Measurements from ENCODE around the gene COIL. TPM values are rescaled to one million over a fixed set of nuclear protein-coding genes. Genes with fewer than 3 reads are reported as not detected.

The COIL gene
- total RNA-seq, 2 donors from 2014 or later, result 5.0 to 9.9 TPM

DNA sequence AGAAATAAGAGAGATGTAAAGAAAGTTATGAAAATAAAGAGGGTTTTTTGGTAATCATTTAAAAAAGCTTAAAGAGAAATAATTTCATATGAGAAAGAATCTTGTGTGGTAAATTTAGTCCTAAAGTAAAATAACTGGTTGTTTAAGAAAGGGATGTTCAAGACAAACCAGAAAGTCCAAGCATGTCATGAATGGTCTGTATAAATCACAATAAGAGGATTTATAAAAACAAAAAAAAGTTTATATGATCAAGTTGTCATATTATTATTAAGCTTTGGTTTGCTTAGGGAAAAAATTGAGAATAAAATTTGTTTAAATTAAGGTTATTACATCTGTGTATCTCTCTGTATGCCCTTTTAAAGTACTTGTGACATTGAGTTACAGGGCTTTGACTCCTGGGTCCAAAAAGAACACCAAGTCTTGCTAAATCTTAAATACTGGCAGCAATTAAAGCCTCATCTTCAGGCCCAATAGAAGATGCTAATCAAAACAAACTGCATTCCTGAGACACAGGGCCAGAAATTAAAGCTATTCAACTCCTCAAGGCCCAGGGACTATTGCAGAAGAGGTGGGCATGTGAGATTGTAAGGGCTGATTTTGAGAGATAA is 31.4 kb downstream of the COIL start:
- DNase-seq (ENCODE audit: low spot score) (no peak), ATAC-seq (ENCODE audit: insufficient number of reproducible peaks, low FRiP score, low read depth) (no peak)
- no peaks in the 10 kb centered on the region for H3K27me3 ChIP-seq (replicated peaks; ENCODE audit: insufficient read depth)
- no peaks in the 10 kb centered on the region for H3K9me3 ChIP-seq
- H3K4me1 ChIP-seq (ENCODE audit: control insufficient read depth in 1 of 2, low read depth in 2 of 2), result no peaks in the 10 kb centered on the region
- no peak for TF ChIP-seq CTCF (IDR thresholded peaks at IDR 0.05)
- no peaks in the 10 kb centered on the region for H3K36me3 ChIP-seq
- no peak overlapping the region for H3K4me3 ChIP-seq
- no peak overlapping the region for H3K27ac ChIP-seq

- ATAC-seq (ENCODE audit: insufficient number of reproducible peaks, low FRiP score, low read depth) (no peak), DNase-seq (ENCODE audit: low spot score) (no peak)
- no peaks in the 10 kb centered on the region for H3K9me3 ChIP-seq
- no peaks in the 10 kb centered on the region for H3K4me1 ChIP-seq (ENCODE audit: control insufficient read depth in 1 of 2, low read depth in 2 of 2)
- no peak overlapping the region for H3K4me3 ChIP-seq
- H3K27me3 ChIP-seq (replicated peaks; ENCODE audit: insufficient read depth), result no peaks in the 10 kb centered on the region
- no peak for TF ChIP-seq CTCF (IDR thresholded peaks at IDR 0.05)
- no peaks in the 10 kb centered on the region for H3K36me3 ChIP-seq
- H3K27ac ChIP-seq, result no peak overlapping the region
Observed at GRCh38 chr17:56928586-56928985, 32.3 kb downstream of the COIL start.

- Histone ChIP-seq H3K9me3 (no peaks in the 10 kb centered on the region), H3K27ac (no peak overlapping the region), H3K4me1 (ENCODE audit: control insufficient read depth in 1 of 2, low read depth in 2 of 2) (no peaks in the 10 kb centered on the region), H3K36me3 (no peaks in the 10 kb centered on the region), H3K4me3 (no peak overlapping the region), H3K27me3 (replicated peaks; ENCODE audit: insufficient read depth) (no peaks in the 10 kb centered on the region)
- ATAC-seq (ENCODE audit: insufficient number of reproducible peaks, low FRiP score, low read depth), result no peak
- DNase-seq (ENCODE audit: low spot score), result no peak
- TF ChIP-seq CTCF (IDR thresholded peaks at IDR 0.05), result no peak
Observed at GRCh38 chr17:56926704-56927103, 34.1 kb downstream of the COIL start.

DNA sequence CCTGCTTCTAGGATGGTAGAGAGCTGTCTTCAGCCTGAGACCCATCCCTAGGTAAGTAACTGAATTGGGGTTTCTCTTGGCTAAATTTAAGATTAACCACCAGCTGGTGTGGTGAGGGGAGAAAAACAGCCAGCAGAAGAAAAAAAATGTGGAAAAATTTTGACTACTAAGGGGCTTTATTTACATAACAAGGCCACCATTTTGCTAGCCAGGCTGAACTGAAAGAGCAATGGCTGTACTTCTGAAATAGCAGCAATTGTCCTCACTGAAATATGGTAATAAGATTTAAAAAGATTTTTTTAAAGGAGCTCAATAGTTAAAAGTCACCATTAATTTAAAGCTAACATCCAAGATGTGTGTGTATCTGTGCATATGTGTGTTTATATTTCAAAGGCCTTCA is 34.6 kb downstream of the COIL start:
- ATAC-seq (ENCODE audit: insufficient number of reproducible peaks, low FRiP score, low read depth), result no peak
- Histone ChIP-seq H3K36me3 (no peaks in the 10 kb centered on the region), H3K4me3 (no peak overlapping the region), H3K9me3 (no peaks in the 10 kb centered on the region), H3K27me3 (replicated peaks; ENCODE audit: insufficient read depth) (no peaks in the 10 kb centered on the region), H3K4me1 (ENCODE audit: control insufficient read depth in 1 of 2, low read depth in 2 of 2) (no peaks in the 10 kb centered on the region), H3K27ac (no peak overlapping the region)
- TF ChIP-seq CTCF (IDR thresholded peaks at IDR 0.05), result no peak
- DNase-seq (ENCODE audit: low spot score), result no peak

DNA sequence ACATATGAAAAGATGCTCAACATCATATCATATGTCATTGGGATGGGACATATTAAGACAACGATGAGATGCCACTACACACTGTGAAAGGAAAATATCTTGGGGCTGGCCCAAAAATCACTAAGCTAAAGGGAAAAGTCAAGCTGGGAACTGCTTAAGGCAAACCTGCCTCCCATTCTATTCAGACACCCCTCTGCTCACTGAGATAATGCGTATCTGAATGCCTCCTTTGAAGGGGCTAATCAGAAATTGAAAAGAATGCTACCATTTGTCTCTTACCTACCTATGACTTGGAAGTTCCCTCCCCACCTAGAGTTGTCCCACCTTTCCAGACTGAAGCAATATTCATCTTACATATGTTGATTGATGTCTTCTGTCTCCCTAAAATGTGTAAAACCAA is 35.8 kb downstream of the COIL start:
- ATAC-seq (ENCODE audit: insufficient number of reproducible peaks, low FRiP score, low read depth) (no peak), DNase-seq (ENCODE audit: low spot score) (no peak)
- TF ChIP-seq CTCF (IDR thresholded peaks at IDR 0.05), result no peak
- Histone ChIP-seq H3K27ac (no peak overlapping the region), H3K36me3 (no peaks in the 10 kb centered on the region), H3K27me3 (replicated peaks; ENCODE audit: insufficient read depth) (no peaks in the 10 kb centered on the region), H3K4me3 (no peak overlapping the region), H3K9me3 (no peaks in the 10 kb centered on the region), H3K4me1 (ENCODE audit: control insufficient read depth in 1 of 2, low read depth in 2 of 2) (no peaks in the 10 kb centered on the region)
